GM23338 (cell line): Measurements from ENCODE around the gene KAZN. TPM values are rescaled to one million over a fixed set of nuclear protein-coding genes. Genes with fewer than 3 reads are reported as not detected.

ENCODE experiments used
- ATAC-seq: fragments of 200-7000 bp; cut with Tn5 transposase; 3 replicates; pipeline ENCODE4 v1.9.1; 2020
- DNase-seq: peaks from one replicate; pipeline ENCODE4 v3.0.0-alpha.2; 2015; ENCODE audit warnings: low spot score
- H2AFZ ChIP-seq: fragments of 200-600 bp; sonication (generic); 2 replicates; pipeline ENCODE4 v1.8.0; 2016; ENCODE audit warnings: antibody characterized with exemption, mild to moderate bottlenecking, moderate library complexity
- H3F3A ChIP-seq: fragments of 200-600 bp; sonication (generic); replicated peaks from 2 replicates; pipeline ENCODE4 v1.8.0; 2017; ENCODE audit warnings: antibody characterized with exemption, mixed run types, low read depth
- H3K27ac ChIP-seq: fragments of 200-600 bp; sonication (generic); 2 replicates; pipeline ENCODE4 v1.6.1; 2016; ENCODE audit warnings: low read depth
- H3K27me3 ChIP-seq: fragments of 200-600 bp; sonication (generic); 2 replicates; pipeline ENCODE4 v1.8.0; 2016; ENCODE audit warnings: mild to moderate bottlenecking, mixed run types, moderate library complexity; ENCODE audit not compliant: insufficient read depth
- H3K36me3 ChIP-seq: fragments of 200-600 bp; sonication (generic); 2 replicates; pipeline ENCODE4 v1.8.0; 2016; ENCODE audit warnings: mild to moderate bottlenecking; ENCODE audit not compliant: insufficient read depth
- H3K4me1 ChIP-seq: fragments of 200-600 bp; sonication (generic); 2 replicates; pipeline ENCODE4 v1.8.0; 2016; ENCODE audit warnings: mild to moderate bottlenecking, moderate library complexity; ENCODE audit not compliant: insufficient read depth
- H3K4me2 ChIP-seq: fragments of 200-600 bp; sonication (generic); 2 replicates; pipeline ENCODE4 v1.7.1; 2017; ENCODE audit warnings: mixed run types
- H3K4me3 ChIP-seq: fragments of 200-600 bp; sonication (generic); 2 replicates; pipeline ENCODE4 v1.6.1; 2016; ENCODE audit warnings: mixed run types
- H3K79me2 ChIP-seq: fragments of 200-600 bp; sonication (generic); replicated peaks from 2 replicates; pipeline ENCODE4 v1.8.0; 2017; ENCODE audit warnings: mild to moderate bottlenecking; ENCODE audit not compliant: insufficient read depth
- H3K9me2 ChIP-seq: fragments of 200-600 bp; sonication (generic); 2 replicates; pipeline ENCODE4 v1.8.0; 2017; ENCODE audit not compliant: insufficient read depth
- H4K20me1 ChIP-seq: fragments of 200-600 bp; sonication (generic); replicated peaks from 2 replicates; pipeline ENCODE4 v1.8.0; 2017; ENCODE audit warnings: mild to moderate bottlenecking; ENCODE audit not compliant: insufficient read depth
- H3K27ac Mint-ChIP-seq: 2 replicates; pipeline ENCODE4 v1.8.0; 2020; ENCODE audit warnings: inconsistent platforms, mild to moderate bottlenecking, moderate library complexity, mixed read lengths
- H3K27me3 Mint-ChIP-seq: 3 replicates; pipeline ENCODE4 v1.8.0; 2022; ENCODE audit warnings: low read depth, mild to moderate bottlenecking, moderate library complexity, mixed read lengths, inconsistent platforms; ENCODE audit not compliant: insufficient read depth, poor library complexity
- H3K36me3 Mint-ChIP-seq: 3 replicates; pipeline ENCODE4 v1.8.0; 2021; ENCODE audit warnings: low read depth, mild to moderate bottlenecking, inconsistent platforms, moderate library complexity, mixed read lengths
- H3K4me1 Mint-ChIP-seq: 3 replicates; pipeline ENCODE4 v1.8.0; 2020; ENCODE audit warnings: mild to moderate bottlenecking, inconsistent platforms, mixed read lengths
- H3K4me3 Mint-ChIP-seq: 3 replicates; pipeline ENCODE4 v1.8.0; 2021; ENCODE audit warnings: moderate library complexity, mild to moderate bottlenecking, inconsistent platforms, mixed read lengths
- H3K9me3 Mint-ChIP-seq: 3 replicates; pipeline ENCODE4 v1.8.0; 2020; ENCODE audit warnings: moderate library complexity, mild to moderate bottlenecking, inconsistent platforms, mixed read lengths
- CREB1 ChIP-seq: fragments of 250-450 bp; sonication (Bioruptor Pico); IDR thresholded peaks from 2 replicates; pipeline ENCODE4 v1.5.0; 2020; ENCODE audit warnings: low read depth, mild to moderate bottlenecking, moderate library complexity
- ETS1 ChIP-seq: IDR thresholded peaks from 2 replicates; pipeline ENCODE4 v1.6.1; 2016; ENCODE audit warnings: antibody characterized with exemption
- EZH2phosphoT487 ChIP-seq: fragments of 200-600 bp; sonication (generic); IDR thresholded peaks from one replicate; pipeline ENCODE4 v1.8.1; 2018; ENCODE audit warnings: antibody characterized with exemption; ENCODE audit not compliant: unreplicated experiment
- JUNB ChIP-seq: IDR thresholded peaks from one replicate; pipeline ENCODE4 v1.6.1; 2016; ENCODE audit warnings: antibody characterized with exemption; ENCODE audit not compliant: unreplicated experiment
- NANOG ChIP-seq: IDR thresholded peaks from 2 replicates; pipeline ENCODE4 v1.6.1; 2016; ENCODE audit warnings: antibody characterized with exemption, borderline replicate concordance
- POLR2AphosphoS5 ChIP-seq: IDR thresholded peaks from 2 replicates; pipeline ENCODE4 v1.6.1; 2016; ENCODE audit warnings: antibody characterized with exemption, low read depth
- STAT1 ChIP-seq: IDR thresholded peaks from one replicate; pipeline ENCODE4 v1.6.1; 2016; ENCODE audit warnings: antibody characterized with exemption; ENCODE audit not compliant: unreplicated experiment
- ZNF114 ChIP-seq: fragments of 250-450 bp; sonication (Bioruptor Pico); IDR thresholded peaks from 2 replicates; pipeline ENCODE4 v1.5.0; 2020; ENCODE audit warnings: mild to moderate bottlenecking, moderate library complexity
- ZNF462 ChIP-seq: fragments of 250-450 bp; sonication (Bioruptor Pico); IDR thresholded peaks from 2 replicates; pipeline ENCODE4 v1.5.0; 2020; ENCODE audit warnings: mild to moderate bottlenecking, moderate library complexity
- polyA plus RNA-seq: library from polyadenylated mRNA; unstranded; fragments of >200 nt; fragmentation: Nextera tagmentation; extraction: Ambion mirVana; gene quantifications from 2 replicates; pipeline ENCODE4 v1.2.1, GENCODE V29; 2016
- total RNA-seq: library from RNA; depleted of rRNA; stranded (reverse); fragments of >200 nt; shearing (Covaris generic); gene quantifications from 2 replicates; pipeline ENCODE4 v1.2.3, GENCODE V29; 2014

KAZN gene
- total and polyA plus RNA-seq, 2 experiments from 2014 or later: 9.9 to 15.0 TPM

DNA sequence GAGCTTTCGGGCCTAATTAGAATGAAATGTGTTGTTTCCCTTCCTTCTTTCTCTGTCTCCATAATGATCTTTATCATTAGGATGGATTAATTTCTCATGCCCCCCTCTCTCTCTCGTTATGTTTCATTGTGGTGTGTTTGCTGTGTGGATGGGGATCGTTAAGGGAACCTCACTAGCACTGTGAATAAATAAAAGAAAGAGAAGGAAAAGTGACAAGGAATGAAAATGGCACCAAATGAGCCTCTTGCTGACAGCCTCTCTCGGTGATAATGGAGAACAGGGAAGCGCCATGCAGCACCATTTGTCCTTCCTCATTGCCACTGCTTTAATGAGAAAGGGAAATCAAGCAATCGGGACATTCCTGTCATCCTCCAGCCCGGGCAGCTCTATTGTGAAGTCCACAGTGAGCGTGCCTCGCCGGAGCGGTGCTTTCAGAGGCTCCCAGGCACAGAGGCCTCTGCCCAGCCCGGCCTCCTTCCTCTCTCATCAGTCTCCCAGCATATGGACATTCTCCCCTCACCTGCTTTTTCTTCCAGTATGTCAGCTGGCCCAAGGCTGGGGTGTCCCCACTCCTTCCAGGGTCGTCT is 289.4 kb downstream of the KAZN start:
- Histone ChIP-seq H4K20me1 (no peaks in the 10 kb centered on the region), H3F3A (no peaks in the 10 kb centered on the region), H2AFZ (no peak overlapping the region), H3K9me2 (no peaks in the 10 kb centered on the region), H3K4me1 (no peaks in the 10 kb centered on the region; the same call in 1 of the 2 replicates), H3K27me3 (no peaks in the 10 kb centered on the region), H3K4me2 (no peak overlapping the region), H3K4me3 (no peak overlapping the region), H3K27ac (no peak overlapping the region), H3K36me3 (no peaks in the 10 kb centered on the region), H3K79me2 (no peaks in the 10 kb centered on the region)
- H3K27ac Mint-ChIP-seq: no peak overlapping the region
- H3K4me1 Mint-ChIP-seq: peaks cover 7% of the 10 kb centered on the region; the same call in 2 of the 3 replicates
- no peak for DNase-seq
- H3K4me3 Mint-ChIP-seq: no peak overlapping the region
- no peaks in the 10 kb centered on the region for H3K36me3 Mint-ChIP-seq
- no peak for TF ChIP-seq ETS1
- H3K9me3 Mint-ChIP-seq: no peaks in the 10 kb centered on the region
- ATAC-seq: peak; percentile 58
- H3K27me3 Mint-ChIP-seq: no peaks in the 10 kb centered on the region

- Mint-ChIP-seq H3K4me3 (no peak overlapping the region), H3K9me3 (no peaks in the 10 kb centered on the region), H3K27ac (no peak overlapping the region), H3K27me3 (no peaks in the 10 kb centered on the region), H3K4me1 (peaks cover 7% of the 10 kb centered on the region; the same call in 2 of the 3 replicates), H3K36me3 (no peaks in the 10 kb centered on the region)
- Histone ChIP-seq H3K4me3 (no peak overlapping the region), H3K79me2 (no peaks in the 10 kb centered on the region), H4K20me1 (no peaks in the 10 kb centered on the region), H3K36me3 (no peaks in the 10 kb centered on the region), H3F3A (no peaks in the 10 kb centered on the region), H3K27me3 (no peaks in the 10 kb centered on the region), H2AFZ (no peak overlapping the region), H3K4me1 (no peaks in the 10 kb centered on the region; the same call in 1 of the 2 replicates), H3K27ac (no peak overlapping the region), H3K9me2 (no peaks in the 10 kb centered on the region), H3K4me2 (no peak overlapping the region)
- no peak for ATAC-seq
- TF ChIP-seq CREB1 (CRISPR knock-in tag) (no peak), EZH2phosphoT487 (no peak), STAT1 (no peak), ZNF114 (CRISPR knock-in tag) (no peak), NANOG (no peak), ETS1 (no peak), POLR2AphosphoS5 (no peak), ZNF462 (CRISPR knock-in tag) (no peak), JUNB (no peak)
- no peak for DNase-seq
Observed at GRCh38 chr1:14888374-14888773, 289.9 kb downstream of the KAZN start.
